Cardiac muscle cell (in vitro differentiated cells and primary cell): ENCODE results near the gene FBXO8. TPM values are rescaled to one million over a fixed set of nuclear protein-coding genes. Genes with fewer than 3 reads are reported as not detected.

Experiments used
- DNase-seq, 2 donors: peaks; one replicate each; pipeline versions ENCODE4 v3.0.0 to v3.0.0-alpha.2; 2010 to 2017; ENCODE audit warnings: low read depth in 1 of 2, low spot score in 1 of 2
- H3K27ac ChIP-seq: fragments of 200-600 bp; sonication (generic); 2 replicates; pipeline ENCODE4 v1.5.1; 2016
- H3K27me3 ChIP-seq: fragments of 200-600 bp; sonication (generic); 2 replicates; pipeline ENCODE4 v1.6.0; 2016; ENCODE audit warnings: control low read depth
- H3K36me3 ChIP-seq: fragments of 200-600 bp; sonication (generic); 2 replicates; pipeline ENCODE4 v1.5.1; 2016; ENCODE audit warnings: control low read depth
- H3K4me1 ChIP-seq: fragments of 200-600 bp; sonication (generic); 2 replicates; pipeline ENCODE4 v1.8.1; 2017; ENCODE audit warnings: low read depth, mild to moderate bottlenecking, mixed run types
- H3K4me3 ChIP-seq: fragments of 200-600 bp; sonication (generic); 2 replicates; pipeline ENCODE4 v1.5.1; 2016; ENCODE audit warnings: mild to moderate bottlenecking
- H3K9me3 ChIP-seq: fragments of 200-600 bp; sonication (generic); 2 replicates; pipeline ENCODE4 v1.5.1; 2017; ENCODE audit warnings: low read depth, mild to moderate bottlenecking, control low read depth
- polyA plus RNA-seq: library from polyadenylated mRNA; unstranded; fragments of >200 nt; fragmentation: Nextera tagmentation; extraction: Ambion mirVana; gene quantifications from 2 replicates; pipeline ENCODE4 v1.2.1, GENCODE V29; 2016
- total RNA-seq: library from RNA; depleted of rRNA; stranded (reverse); fragments of >200 nt; gene quantifications from 2 replicates; pipeline ENCODE4 v1.2.3, GENCODE V29; 2016
- TF ChIP-seq, protein P1 (sequence below): IDR thresholded peaks from 2 replicates; pipeline ENCODE4 v1.5.1; 2012; ENCODE audit warnings: low read depth, mild to moderate bottlenecking, low read length

The FBXO8 gene
- total and polyA plus RNA-seq, 2 experiments from 2014 or later: 17.5 to 23.5 TPM

GRCh38 chr4:174252412-174252811 lies 31.1 kb downstream of the FBXO8 start:
- TF ChIP-seq, protein P1, sequence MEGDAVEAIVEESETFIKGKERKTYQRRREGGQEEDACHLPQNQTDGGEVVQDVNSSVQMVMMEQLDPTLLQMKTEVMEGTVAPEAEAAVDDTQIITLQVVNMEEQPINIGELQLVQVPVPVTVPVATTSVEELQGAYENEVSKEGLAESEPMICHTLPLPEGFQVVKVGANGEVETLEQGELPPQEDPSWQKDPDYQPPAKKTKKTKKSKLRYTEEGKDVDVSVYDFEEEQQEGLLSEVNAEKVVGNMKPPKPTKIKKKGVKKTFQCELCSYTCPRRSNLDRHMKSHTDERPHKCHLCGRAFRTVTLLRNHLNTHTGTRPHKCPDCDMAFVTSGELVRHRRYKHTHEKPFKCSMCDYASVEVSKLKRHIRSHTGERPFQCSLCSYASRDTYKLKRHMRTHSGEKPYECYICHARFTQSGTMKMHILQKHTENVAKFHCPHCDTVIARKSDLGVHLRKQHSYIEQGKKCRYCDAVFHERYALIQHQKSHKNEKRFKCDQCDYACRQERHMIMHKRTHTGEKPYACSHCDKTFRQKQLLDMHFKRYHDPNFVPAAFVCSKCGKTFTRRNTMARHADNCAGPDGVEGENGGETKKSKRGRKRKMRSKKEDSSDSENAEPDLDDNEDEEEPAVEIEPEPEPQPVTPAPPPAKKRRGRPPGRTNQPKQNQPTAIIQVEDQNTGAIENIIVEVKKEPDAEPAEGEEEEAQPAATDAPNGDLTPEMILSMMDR: no peak
- DNase-seq: no peak
- H3K27ac ChIP-seq: no peak overlapping the region
- no peaks in the 10 kb centered on the region for H3K36me3 ChIP-seq
- H3K9me3 ChIP-seq: no peaks in the 10 kb centered on the region
- no peak overlapping the region for H3K4me3 ChIP-seq
- no peaks in the 10 kb centered on the region for H3K4me1 ChIP-seq
- H3K27me3 ChIP-seq: no peaks in the 10 kb centered on the region

DNA sequence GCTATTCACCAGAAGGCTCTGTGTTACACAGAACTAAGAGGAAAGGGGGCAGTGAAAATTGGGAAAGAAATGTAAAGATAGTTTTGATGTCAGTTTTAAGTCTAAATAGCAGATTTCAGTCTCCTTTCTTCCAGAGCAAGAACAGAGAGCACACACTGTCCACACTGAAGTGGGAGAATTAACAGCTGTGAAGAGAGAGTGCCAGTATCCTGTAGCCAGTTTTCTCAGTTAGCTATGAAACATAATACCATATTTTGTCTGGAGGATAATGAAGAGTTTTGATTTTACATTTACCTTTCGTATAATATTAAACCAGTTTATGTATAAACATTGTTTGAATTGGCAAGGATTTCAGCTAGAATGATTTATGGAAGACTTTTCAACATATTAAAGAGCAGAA lies 35.1 kb downstream of the FBXO8 start:
- Histone ChIP-seq H3K27me3 (no peaks in the 10 kb centered on the region), H3K4me1 (no peaks in the 10 kb centered on the region), H3K4me3 (no peak overlapping the region), H3K9me3 (no peaks in the 10 kb centered on the region), H3K27ac (no peak overlapping the region), H3K36me3 (no peaks in the 10 kb centered on the region)
- TF ChIP-seq, protein P1: no peak
- no peak for DNase-seq

- H3K36me3 ChIP-seq: no peaks in the 10 kb centered on the region
- DNase-seq: no peak
- H3K27me3 ChIP-seq: no peaks in the 10 kb centered on the region
- H3K4me1 ChIP-seq: no peaks in the 10 kb centered on the region
- no peaks in the 10 kb centered on the region for H3K9me3 ChIP-seq
- TF ChIP-seq, protein P1: no peak
- H3K27ac ChIP-seq: no peak overlapping the region
- H3K4me3 ChIP-seq: no peak overlapping the region
Measured at GRCh38 chr4:174245714-174246113, 37.8 kb downstream of the FBXO8 start.

DNA sequence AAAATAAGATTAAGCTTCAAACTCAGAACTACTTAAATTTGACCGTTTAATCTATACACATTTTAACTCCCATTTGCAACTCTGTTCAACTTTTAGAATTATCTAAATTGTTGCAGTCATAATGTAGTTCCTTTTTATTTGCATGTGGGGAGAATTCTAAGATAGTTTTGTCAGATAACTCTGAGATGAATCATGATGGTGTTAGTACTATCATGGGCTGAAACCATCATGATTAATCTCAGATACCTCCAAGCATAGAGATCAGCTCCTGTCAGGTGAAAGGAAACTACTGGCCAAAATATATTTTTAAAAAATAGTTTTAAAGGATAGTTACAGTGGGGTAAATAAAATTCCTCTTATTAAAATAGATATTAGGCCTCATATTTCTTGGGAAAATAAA lies 39.0 kb downstream of the FBXO8 start:
- peaks cover 3% of the 10 kb centered on the region for H3K36me3 ChIP-seq
- no peaks in the 10 kb centered on the region for H3K27me3 ChIP-seq
- H3K4me1 ChIP-seq: no peaks in the 10 kb centered on the region
- H3K9me3 ChIP-seq: no peaks in the 10 kb centered on the region
- TF ChIP-seq, protein P1: no peak
- DNase-seq: no peak
- no peak overlapping the region for H3K4me3 ChIP-seq
- H3K27ac ChIP-seq: no peak overlapping the region

DNA sequence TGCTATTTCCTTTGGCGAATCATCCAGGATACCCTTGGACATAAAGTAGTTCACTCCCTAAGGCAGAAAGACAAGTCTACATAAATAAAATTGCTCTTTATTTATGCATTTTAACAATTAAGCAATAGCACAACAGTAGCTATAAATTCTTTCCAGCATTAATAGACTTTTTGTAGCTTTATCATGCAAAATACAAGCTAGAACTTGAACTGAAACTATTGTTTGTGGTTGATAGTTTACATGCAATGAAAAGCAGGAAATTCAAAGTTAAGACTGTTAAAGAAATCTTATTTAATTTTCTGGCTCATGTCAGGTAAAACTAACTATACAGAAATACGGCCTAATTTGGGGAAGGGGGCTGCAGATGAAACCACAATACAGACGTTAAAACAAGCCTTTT lies 42.3 kb downstream of the FBXO8 start:
- Histone ChIP-seq H3K27me3 (no peaks in the 10 kb centered on the region), H3K36me3 (peaks cover 20% of the 10 kb centered on the region), H3K4me1 (no peaks in the 10 kb centered on the region), H3K4me3 (no peak overlapping the region), H3K27ac (no peak overlapping the region), H3K9me3 (no peaks in the 10 kb centered on the region)
- DNase-seq: no peak
- TF ChIP-seq, protein P1: no peak

GRCh38 chr4:174236359-174236758 lies 47.1 kb downstream of the FBXO8 start:
- Histone ChIP-seq H3K4me3 (no peak overlapping the region), H3K4me1 (no peaks in the 10 kb centered on the region), H3K9me3 (no peaks in the 10 kb centered on the region), H3K36me3 (peaks cover 20% of the 10 kb centered on the region), H3K27ac (no peak overlapping the region), H3K27me3 (no peaks in the 10 kb centered on the region)
- DNase-seq: no peak
- TF ChIP-seq, protein P1: no peak
